Vagina (tissue), 2 donors: ENCODE results near the gene SLC22A23. TPM values are rescaled to one million over a fixed set of nuclear protein-coding genes. Genes with fewer than 3 reads are reported as not detected.
"Not testable (repeated sequence)": the region's sequence is repeated elsewhere in the genome, so short reads cannot be mapped to it uniquely, and the experiment has no call there.

ENCODE experiments used
- DNase-seq, 2 donors: peaks; one replicate each; pipeline ENCODE4 v3.0.0-alpha.2; 2017; ENCODE audit errors: extremely low spot score in 2 of 2
- H3K27ac ChIP-seq: fragments of 200-600 bp; sonication (generic); one replicate; pipeline ENCODE4 v1.5.1; 2019
- H3K27me3 ChIP-seq: fragments of 200-600 bp; sonication (generic); one replicate; pipeline ENCODE4 v1.5.1; 2019
- H3K36me3 ChIP-seq, 2 donors: fragments of 200-600 bp; sonication (generic); one replicate each; pipeline ENCODE4 v1.5.1; 2017 to 2019
- H3K4me1 ChIP-seq: fragments of 200-600 bp; sonication (generic); one replicate; pipeline ENCODE4 v1.5.1; 2019
- H3K4me3 ChIP-seq, 2 donors: fragments of 200-600 bp; sonication (generic); 1 replicate in 1 of 2; 2 replicates in 1 of 2; pipeline ENCODE4 v1.5.1; 2016 to 2019
- H3K9me3 ChIP-seq: fragments of 200-600 bp; sonication (generic); one replicate; pipeline ENCODE4 v1.5.1; 2019
- POLR2A ChIP-seq, 2 donors: fragments of 450-650 bp; IDR thresholded peaks; one replicate each; pipeline ENCODE4 v1.6.1; 2017; ENCODE audit warnings: antibody characterized with exemption in 2 of 2, mild to moderate bottlenecking in 2 of 2, moderate library complexity in 2 of 2
- POLR2AphosphoS5 ChIP-seq, 2 donors: sonication (generic); formaldehyde crosslinking; IDR thresholded peaks; one replicate each; pipeline ENCODE4 v1.9.0; 2017; ENCODE audit warnings: antibody characterized with exemption in 2 of 2, mild to moderate bottlenecking in 2 of 2, low read depth in 1 of 2; ENCODE audit not compliant: insufficient read depth in 1 of 2
- intact Hi-C: fragments of 100-400 bp; cut with DNase I; formaldehyde crosslinking; loops from one replicate; pipeline ENCODE4 v1.15.1; 2023
- total RNA-seq: library from RNA; depleted of rRNA; stranded (reverse); fragments of >200 nt; gene quantifications from one replicate; pipeline ENCODE4 v1.2.3, GENCODE V29; 2016
- TF ChIP-seq, protein P1 (sequence below), 3 experiments: fragments of 450-650 bp in 2 of 3; fragments of 200-600 bp in 1 of 3; sonication (generic) in 1 of 3; IDR thresholded peaks; one replicate each; pipeline ENCODE4 v1.5.1; 2017 to 2019; ENCODE audit warnings: antibody characterized with exemption in 3 of 3, mild to moderate bottlenecking in 2 of 3, moderate library complexity in 2 of 3

SLC22A23 gene
- total RNA-seq, 1 donor from 2014 or later, result 40.5 TPM

DNA sequence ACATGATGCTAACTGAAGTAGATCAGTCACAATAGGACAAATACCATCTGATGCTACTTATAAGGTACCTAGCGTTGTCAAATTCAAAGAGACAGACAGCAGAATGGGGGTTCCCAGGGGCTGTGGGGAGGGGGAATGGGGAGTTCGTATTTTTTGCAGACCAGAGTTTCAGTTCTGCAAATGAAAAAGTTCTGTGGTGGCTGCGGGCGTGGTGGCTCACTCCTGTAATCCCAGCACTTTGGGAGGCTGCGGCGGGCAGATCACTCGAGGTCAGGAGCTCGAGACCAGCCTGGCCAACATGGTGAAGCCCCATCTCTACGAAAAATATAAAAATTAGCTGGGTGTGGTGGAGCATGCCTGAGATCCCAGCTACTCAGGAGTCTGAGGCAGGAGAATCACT is 68.1 kb downstream of the SLC22A23 start:
- peaks cover 55% of the 10 kb centered on the region for H3K4me1 ChIP-seq

DNA sequence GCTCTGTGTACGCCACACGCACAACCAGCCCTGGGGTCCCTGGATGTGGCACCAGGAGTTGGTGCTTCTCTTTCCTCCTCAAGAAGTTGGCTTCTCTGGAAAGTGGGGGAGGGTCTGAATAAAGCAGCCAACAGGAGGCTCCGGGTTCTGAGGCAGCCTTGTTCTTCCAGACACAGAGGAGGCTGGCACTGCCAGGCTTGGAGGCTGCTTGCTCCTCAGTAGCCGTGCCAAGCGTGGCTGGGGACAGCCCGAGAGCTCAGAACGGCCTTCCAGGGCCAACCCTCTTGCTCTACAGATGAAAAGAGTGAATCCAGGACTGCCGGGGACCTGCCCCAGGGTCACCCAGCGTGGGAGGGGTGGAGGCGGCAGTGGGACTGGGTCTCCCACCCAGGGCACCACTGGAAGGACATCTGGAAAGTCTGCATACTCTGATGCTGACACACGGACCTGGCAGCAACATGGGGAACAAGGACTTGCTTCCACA is 70.4 kb downstream of the SLC22A23 start:
- Histone ChIP-seq H3K9me3 (no peaks in the 10 kb centered on the region), H3K36me3 (no peaks in the 10 kb centered on the region), H3K4me1 (peaks cover 62% of the 10 kb centered on the region), H3K27ac (no peak overlapping the region), H3K27me3 (no peaks in the 10 kb centered on the region), H3K4me3 (no peak overlapping the region)
- TF ChIP-seq POLR2A (IDR thresholded peaks at IDR 0.05) (no peak), POLR2AphosphoS5 (IDR thresholded peaks at IDR 0.05; ENCODE audit: insufficient read depth in 1 of 2, low read depth in 1 of 2) (no peak)
- TF ChIP-seq, protein P1, sequence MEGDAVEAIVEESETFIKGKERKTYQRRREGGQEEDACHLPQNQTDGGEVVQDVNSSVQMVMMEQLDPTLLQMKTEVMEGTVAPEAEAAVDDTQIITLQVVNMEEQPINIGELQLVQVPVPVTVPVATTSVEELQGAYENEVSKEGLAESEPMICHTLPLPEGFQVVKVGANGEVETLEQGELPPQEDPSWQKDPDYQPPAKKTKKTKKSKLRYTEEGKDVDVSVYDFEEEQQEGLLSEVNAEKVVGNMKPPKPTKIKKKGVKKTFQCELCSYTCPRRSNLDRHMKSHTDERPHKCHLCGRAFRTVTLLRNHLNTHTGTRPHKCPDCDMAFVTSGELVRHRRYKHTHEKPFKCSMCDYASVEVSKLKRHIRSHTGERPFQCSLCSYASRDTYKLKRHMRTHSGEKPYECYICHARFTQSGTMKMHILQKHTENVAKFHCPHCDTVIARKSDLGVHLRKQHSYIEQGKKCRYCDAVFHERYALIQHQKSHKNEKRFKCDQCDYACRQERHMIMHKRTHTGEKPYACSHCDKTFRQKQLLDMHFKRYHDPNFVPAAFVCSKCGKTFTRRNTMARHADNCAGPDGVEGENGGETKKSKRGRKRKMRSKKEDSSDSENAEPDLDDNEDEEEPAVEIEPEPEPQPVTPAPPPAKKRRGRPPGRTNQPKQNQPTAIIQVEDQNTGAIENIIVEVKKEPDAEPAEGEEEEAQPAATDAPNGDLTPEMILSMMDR (IDR thresholded peaks at IDR 0.05), result no peak
- intact Hi-C loops, result no loop called here
- no peak for DNase-seq

More for the DNA sequence above, 68.1 kb downstream of the SLC22A23 start:
- no peaks in the 10 kb centered on the region for H3K36me3 ChIP-seq
- no peaks in the 10 kb centered on the region for H3K27me3 ChIP-seq
- no peak overlapping the region for H3K4me3 ChIP-seq
- no peaks in the 10 kb centered on the region for H3K9me3 ChIP-seq
- TF ChIP-seq POLR2AphosphoS5 (IDR thresholded peaks at IDR 0.05; ENCODE audit: insufficient read depth in 1 of 2, low read depth in 1 of 2) (no peak), POLR2A (IDR thresholded peaks at IDR 0.05) (no peak)
- TF ChIP-seq, protein P1 (IDR thresholded peaks at IDR 0.05), result no peak
- no peak for DNase-seq
- H3K27ac ChIP-seq, result no peak overlapping the region
- intact Hi-C loops, result no loop called here

DNA sequence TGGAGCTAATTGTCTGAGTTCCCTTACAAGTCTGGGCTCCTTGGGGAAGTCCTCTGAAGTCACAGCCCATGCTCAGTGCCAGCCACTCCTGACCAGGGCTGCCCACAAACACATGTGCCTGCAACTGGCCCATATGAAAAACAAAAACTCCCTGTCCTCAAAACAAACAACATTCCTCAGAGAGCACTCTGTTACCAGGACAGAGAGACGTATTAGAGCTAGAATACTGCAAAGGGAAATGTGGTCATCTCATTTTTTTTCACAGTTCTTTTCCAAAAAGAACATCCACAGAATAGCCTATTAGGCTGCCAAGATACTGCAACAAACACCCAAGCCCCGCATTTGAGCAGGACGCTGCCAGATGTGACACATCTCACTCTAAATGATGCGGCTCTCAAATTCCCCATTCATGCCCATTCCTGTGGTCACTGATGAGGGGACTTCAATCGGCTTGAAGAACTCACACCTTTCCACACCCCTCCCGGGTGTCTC is 71.1 kb downstream of the SLC22A23 start:
- no peak for TF ChIP-seq POLR2A (IDR thresholded peaks at IDR 0.05)
- TF ChIP-seq, protein P1 (IDR thresholded peaks at IDR 0.05), result no peak
- TF ChIP-seq POLR2AphosphoS5 (IDR thresholded peaks at IDR 0.05; ENCODE audit: insufficient read depth in 1 of 2, low read depth in 1 of 2), result no peak
- H3K27ac ChIP-seq, result no peak overlapping the region
- no peak overlapping the region for H3K4me3 ChIP-seq
- H3K36me3 ChIP-seq, result no peaks in the 10 kb centered on the region
- no peaks in the 10 kb centered on the region for H3K27me3 ChIP-seq
- intact Hi-C loops, result no loop called here
- peaks cover 57% of the 10 kb centered on the region for H3K4me1 ChIP-seq
- DNase-seq, result no peak
- H3K9me3 ChIP-seq, result no peaks in the 10 kb centered on the region

DNA sequence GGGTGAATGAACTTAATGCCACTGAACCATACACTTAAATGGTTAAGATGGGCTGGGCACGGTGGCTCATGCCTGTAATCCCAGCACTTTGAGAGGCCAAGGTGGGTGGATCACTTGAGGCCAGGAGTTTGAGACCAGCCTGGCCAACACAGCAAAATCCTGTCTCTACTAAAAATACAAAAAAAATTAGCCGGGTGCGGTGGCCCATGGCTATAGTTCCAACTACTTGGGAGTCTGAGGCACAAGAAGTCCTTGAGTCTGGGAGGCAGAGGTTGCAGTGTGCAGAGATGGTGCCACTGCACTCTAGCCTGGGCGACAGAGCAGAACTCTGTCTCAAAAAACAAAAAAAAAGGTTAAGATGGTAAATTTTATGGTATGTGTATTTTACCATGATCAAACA is 71.7 kb downstream of the SLC22A23 start:
- intact Hi-C loops, H3K27ac ChIP-seq, H3K9me3 ChIP-seq, H3K4me3 ChIP-seq, H3K36me3 ChIP-seq, H3K27me3 ChIP-seq, DNase-seq: not testable (repeated sequence)
- peaks cover 52% of the 10 kb centered on the region for H3K4me1 ChIP-seq

DNA sequence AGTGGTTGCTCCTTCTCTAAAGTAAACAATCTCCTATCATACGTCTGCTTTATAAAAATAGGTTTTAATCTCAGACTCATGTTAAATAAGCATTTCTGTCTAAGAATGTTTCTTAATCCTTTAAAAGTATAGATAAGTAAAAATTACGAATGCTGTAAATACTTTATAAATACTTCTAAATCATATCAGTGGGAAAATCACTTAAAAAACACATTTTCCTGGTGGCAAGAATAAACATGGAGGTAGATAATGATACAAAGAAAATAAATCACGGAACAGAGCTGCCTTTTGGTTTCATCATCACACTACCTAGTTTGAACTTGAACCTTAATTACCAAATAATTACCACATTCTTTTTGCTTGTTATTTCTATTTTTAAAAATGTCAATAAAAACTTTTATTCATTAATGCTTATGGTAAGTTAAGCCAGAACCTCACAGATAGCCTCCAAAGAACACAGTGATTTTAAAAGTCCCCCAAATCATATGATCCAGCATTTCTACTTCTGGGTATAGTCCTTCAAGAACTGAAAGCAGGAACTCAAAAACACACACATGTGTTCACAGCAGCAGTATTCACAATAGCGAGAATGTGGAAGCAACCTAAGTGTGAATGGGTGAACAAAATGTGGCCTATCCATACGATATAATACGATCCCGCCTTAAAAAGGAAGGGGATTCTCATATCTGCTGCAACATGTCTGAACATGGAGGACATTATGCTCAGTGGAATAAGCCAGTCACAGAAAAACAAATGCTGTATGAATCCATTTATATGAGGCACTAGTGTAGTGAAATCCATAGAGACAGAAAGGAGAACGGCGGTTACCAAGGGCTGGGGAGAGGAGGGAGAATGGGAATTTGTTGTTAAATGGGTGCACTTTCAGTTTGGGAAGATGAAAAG is 72.4 kb downstream of the SLC22A23 start:
- TF ChIP-seq, protein P1 (IDR thresholded peaks at IDR 0.05), result no peak
- TF ChIP-seq POLR2A (IDR thresholded peaks at IDR 0.05) (no peak), POLR2AphosphoS5 (IDR thresholded peaks at IDR 0.05; ENCODE audit: insufficient read depth in 1 of 2, low read depth in 1 of 2) (no peak)
- H3K4me3 ChIP-seq, result no peak overlapping the region
- no peaks in the 10 kb centered on the region for H3K27me3 ChIP-seq
- no peak for DNase-seq
- no peak overlapping the region for H3K27ac ChIP-seq
- intact Hi-C loops, result no loop called here
- no peaks in the 10 kb centered on the region for H3K36me3 ChIP-seq
- no peaks in the 10 kb centered on the region for H3K9me3 ChIP-seq
- peaks cover 45% of the 10 kb centered on the region for H3K4me1 ChIP-seq
